ENCODE results near the gene SH2B3.
"Not testable (repeated sequence)": the region's sequence is repeated elsewhere in the genome, so short reads cannot be mapped to it uniquely, and the experiment has no call there.

Gene SH2B3

DNA sequence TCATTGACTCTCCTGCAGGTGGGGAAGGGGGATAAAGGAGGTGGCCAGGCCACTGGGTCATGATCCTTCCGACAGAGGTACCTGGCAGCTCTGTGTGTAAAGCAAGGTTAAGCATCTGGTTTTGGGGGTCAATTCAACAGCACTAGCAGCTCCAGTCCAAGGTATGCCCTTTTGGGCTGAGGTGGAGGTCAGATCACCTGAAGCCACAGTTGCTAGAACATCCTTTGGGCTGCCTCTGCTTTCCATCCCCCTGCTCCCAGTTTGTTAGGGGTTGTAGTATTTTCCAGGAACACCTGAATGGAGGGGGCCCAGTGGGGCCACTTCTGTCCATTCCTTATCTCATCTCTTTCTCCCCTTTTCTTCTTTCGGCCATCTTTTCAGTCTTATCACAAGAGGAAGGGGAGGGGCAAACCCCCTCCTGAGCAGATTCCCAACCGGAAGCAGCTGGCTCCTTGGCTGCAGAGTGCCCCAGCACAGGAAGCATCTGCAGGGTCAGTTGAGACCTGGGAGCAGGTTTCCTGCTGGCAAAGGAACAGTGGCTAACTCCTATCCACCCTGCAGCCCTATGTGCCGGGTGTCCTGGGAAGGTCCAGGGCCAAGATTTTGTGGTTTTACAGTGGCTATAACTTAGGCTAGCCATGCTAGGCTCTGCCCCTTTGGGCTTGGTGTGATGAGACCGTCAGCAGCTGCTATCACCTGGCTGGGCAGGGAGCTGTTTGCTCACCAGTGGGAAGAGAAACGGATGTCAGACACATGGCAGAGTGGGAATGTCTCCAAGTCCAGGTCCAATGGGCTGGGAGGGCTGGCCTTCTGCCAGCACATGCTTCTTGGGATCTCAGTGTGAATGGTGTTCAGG lies 40.2 kb downstream of the SH2B3 start:
- DNase-seq = peak; percentile 27

DNA sequence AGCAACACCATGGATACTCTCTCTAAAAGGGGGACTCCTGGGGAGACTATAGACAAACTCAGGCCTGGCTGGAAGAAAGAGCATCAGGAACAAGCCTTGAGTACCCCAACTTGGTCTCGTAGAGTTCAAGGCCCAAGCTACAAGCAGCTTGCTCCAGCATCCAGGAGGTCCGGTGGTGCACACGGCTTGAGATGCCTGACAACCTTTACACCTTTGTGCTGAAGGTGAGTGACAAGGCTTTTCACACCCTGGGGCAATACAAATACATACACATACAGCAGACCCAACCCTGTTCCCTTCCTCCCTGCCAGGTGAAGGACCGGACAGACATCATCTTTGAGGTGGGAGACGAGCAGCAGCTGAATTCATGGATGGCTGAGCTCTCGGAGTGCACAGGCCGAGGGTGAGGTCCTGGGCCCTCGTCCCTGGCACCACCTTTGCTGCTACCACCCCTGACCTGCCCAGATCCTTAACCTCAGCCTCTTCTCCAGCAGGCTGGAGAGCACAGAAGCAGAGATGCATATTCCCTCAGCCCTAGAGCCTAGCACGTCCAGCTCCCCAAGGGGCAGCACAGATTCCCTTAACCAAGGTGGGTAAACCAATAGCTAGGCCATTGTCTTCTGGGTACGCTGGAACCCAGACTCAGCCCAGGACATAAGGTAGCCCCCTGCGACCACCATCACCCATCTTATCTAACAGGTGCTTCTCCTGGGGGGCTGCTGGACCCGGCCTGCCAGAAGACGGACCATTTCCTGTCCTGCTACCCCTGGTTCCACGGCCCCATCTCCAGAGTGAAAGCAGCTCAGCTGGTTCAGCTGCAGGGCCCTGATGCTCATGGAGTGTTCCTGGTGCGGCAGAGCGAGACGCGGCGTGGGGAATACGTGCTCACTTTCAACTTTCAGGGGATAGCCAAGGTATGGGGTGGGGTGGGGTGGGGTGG lies 41.2 kb downstream of the SH2B3 start:
- no peak for DNase-seq

DNA sequence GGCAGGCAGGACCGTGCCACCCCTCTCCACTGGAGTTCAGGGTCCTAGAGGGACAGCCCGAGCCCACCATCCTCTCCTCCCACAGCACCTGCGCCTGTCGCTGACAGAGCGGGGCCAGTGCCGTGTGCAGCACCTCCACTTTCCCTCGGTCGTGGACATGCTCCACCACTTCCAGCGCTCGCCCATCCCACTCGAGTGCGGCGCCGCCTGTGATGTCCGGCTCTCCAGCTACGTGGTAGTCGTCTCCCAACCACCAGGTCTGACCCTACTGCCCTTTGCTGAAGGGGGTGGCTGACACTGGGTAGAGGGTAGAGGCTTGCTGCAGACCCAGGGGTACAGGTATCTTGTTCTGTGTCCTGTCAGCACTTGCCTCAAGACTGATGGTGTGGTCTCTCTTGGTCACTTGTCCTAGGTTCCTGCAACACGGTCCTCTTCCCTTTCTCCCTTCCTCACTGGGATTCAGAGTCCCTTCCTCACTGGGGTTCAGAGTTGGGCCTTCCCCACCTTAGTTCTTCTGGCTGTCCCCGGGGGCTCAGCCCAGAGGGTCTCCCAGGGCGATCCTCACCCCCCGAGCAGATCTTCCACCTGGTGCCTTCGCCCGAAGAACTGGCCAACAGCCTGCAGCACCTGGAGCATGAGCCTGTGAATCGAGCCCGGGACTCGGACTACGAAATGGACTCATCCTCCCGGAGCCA lies 42.0 kb downstream of the SH2B3 start:
- DNase-seq = no peak

GRCh38 chr12:111448266-111448830 lies 42.6 kb downstream of the SH2B3 start:
- DNase-seq = no peak

DNA sequence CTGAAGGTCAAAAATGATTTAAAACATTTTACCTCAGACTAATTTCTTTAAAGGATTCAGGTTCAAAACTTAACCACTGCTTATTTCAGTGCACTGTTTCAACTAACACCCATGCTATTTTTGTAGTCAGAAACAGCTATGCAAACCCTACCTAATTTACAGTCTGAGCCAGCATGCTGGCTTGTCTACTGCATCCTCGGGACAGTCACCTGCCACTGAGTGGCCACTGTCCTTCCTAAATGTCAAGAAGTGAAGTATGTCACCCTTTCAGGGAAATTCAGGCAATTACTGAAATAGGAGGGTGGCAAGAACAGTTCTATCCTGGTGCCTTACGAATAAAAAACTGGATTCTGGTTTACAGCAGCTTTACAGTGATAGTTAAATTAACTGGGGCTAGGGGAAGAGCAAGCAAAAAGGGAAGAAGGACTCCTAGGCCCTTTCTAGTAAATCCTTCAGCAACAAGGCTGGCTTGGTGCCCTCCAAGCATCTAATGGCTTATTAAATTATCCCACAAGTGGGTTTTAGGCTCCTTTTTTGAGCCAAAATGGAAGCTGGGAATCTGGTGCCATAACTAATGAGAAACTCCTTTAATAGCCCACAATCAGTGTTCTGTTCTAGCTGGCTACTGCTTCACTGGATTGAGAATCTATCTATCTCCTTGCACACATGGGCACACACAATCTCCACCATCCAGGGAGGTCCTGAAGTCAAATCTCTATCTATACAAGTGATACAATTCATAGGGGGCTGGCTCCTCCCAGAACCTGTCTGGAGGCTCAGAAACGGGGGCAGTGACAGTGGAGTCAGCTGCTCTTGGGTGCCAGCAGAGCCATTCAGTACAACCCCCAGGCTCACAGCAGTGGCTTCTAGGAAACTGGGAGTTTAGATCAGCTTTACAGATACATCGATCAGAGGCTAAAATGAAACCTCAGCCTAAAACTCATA lies 43.4 kb downstream of the SH2B3 start:
- DNase-seq = no peak

GRCh38 chr12:111450676-111451075 lies 45.0 kb downstream of the SH2B3 start:
- no peak for DNase-seq

GRCh38 chr12:111451232-111451631 lies 45.5 kb downstream of the SH2B3 start:
- no peak for DNase-seq

DNA sequence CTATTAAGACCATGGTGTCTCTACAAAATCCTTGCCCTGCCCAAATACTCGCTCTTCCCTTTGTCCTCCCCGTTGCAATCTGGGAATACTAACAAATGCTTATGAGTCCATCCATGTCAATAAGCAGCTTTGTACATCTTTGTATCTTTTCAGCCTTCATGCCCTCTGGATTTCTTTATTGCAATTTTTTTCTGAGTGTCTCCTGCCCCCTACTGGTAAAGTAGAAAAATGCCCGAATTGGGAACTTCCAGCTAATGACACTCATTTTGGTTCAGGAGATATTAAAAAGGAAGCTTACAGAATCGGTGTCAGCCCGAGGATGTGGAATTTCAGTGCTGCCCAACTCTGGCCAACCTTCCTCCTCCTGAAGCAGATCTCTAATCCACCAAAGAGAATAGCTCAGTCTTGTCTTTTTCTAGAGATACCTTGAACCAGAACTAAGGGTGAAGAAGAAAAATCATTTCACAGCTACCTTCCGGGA lies 46.0 kb downstream of the SH2B3 start:
- peak; percentile 54 for DNase-seq

DNA sequence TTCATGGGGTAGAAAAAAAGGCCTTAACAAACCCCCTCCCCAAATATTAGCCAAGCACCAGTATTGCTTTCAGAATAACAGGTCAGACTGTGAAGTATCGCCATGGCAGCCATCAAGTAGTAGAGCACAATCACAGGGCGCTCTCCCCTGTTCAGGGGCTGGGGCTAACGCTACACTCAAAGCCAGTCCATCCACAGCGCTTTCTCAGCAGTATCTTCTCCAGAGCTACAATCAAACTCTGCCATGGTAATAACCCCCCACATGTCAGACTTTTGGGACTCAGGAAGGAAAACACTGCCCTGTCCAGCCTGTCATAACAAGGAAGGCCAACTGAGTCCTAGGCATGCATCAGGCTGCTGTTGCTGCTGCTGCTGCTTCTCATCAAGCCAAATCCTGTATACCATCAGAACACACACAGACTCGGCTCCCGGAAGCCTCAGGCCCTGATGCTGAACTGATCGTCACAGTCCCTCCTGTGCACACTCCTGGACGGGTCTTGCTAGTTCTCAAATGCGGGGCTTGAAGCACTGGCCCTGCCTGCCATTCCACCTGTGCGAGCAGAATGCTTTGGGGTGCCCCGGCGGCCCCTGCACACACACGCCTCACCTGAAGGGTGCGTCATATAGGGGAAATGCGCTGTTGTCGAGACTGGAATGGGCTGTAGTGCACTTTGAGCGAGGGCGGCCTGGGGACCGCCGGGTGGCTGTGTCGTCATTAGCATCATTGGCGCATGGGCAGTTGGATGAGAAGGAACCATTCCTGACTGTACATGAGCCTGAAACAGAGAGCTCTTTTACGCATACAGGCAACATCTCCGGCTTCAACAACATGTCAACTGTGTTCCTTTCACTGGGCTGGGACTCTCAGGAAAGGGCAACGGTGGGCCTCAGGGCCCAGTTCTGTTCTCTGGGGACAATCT lies 47.6 kb downstream of the SH2B3 start:
- DNase-seq = no peak

DNA sequence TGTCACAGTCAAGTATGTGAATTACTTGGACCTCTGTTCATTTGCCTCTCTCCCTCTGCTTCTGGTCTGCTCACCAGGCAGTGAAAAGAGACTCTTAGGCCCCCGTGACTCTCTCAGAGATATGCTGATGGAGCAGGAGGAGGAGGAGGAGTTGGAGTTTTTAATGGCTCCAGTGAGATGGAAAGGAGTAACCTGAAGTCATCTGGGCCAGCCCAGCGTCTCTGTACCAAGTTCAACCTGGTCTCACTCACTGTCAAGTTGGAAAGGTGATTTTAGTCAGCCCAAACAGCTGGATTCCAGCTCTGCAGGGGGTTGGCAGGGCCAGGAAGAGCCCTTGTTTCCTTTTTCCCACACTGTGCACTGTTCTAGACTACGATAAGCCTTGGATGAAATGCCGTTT lies 48.6 kb downstream of the SH2B3 start:
- no peak for DNase-seq

GRCh38 chr12:111454716-111455447 lies 49.2 kb downstream of the SH2B3 start:
- DNase-seq = no peak

DNA sequence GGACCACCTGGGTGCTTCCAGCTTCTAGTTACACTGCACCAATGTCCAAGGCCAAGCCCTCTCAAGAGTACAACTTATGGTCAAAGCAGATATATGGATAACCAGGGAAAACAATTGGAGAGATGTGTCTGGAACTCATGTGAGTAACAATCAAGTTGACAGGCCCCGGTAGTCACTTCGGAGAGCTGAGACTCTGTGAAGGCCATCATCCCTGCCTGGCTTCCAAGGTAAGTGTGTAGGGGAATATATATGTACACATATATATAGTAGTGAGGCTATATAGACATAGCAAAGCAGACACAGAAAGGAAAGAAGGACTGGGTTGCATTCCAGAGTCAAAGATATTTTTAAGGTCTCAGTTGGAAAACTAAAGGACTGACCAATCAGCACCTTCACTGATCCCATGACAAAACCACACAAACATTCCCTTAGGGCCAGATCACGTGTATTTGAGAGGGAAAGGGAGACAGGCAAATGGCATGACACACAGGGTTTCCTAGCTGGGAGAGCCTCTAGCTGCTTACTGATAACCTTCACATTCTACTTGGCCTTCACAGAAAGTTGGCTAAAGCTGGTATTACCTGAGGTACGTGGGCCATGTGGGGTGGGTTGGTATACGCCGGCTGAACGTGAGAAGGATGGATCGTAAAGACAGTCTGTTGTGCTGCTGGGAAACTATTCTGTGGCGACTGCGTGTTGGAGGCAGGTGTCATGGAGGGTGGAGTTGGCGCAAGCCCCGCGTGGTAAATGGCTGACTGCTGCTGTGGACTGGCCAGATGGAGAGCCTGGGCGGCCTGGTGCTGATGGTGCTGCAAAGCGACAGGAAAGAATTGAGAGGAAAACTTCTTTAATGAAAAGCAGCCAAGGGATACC lies 50.0 kb downstream of the SH2B3 start:
- DNase-seq = peak; percentile 73

- DNase-seq = no peak
Measured at GRCh38 chr12:111457071-111457470, 51.3 kb downstream of the SH2B3 start.

- no peak for DNase-seq
Measured at GRCh38 chr12:111457577-111457976, 51.9 kb downstream of the SH2B3 start.

DNA sequence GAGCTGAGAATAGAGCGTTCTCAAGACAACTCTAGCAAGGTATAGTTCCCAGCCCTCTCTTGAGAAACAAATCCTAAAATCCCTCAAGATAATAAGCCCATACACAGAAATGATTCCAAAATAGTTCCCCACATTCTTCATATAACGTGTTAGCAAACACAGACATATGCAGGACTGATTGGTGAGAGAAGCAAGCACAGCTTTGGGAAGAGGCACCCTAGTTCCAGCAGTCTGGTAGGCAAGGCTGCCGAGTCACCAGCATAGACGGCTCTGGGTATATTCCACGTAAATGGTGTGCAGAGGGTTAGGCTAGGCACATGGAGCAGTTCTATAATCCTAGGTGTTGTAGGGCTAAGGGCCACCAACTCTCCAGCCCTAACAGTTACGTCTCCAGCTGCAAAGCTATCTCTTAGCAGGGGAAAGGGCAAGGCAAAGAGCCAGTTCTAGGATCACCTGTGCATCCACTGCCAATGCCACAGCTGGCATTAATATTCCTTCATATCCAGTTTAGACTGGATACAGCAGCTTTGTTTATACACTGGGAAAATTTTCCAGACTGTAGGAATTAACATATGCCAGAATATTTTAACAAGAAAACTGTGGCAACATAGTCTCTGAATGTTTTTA lies 52.9 kb downstream of the SH2B3 start:
- no peak for DNase-seq

GRCh38 chr12:111460111-111460510 lies 54.4 kb downstream of the SH2B3 start:
- not testable (repeated sequence) for DNase-seq

DNA sequence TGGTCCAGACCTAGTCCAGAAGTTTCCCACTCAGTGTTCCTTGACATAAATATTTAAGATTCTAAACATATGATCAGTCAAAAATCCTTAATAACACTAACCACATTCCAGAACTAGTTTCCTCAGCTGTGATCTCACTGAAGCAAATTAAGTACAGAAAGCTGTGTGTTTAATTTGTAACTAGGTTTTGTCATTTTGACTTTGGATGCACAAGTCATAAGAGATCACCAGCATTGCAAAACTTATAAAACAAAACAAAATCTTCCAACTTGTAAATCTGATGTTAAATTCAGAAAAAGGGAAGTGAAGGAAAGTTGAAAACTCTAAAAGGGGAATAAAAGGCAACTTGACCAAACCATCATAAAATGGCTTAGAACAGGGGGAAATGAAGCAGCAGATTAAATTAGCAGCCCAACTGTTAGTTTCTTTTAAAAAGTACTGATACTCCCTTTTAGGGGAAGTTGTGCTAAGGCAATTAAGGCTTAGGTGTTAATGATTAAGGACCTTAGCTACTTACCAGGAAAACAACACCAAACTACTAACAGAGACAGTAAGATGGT lies 56.6 kb downstream of the SH2B3 start:
- DNase-seq = peak; percentile 88
